Measurements from ENCODE around the gene MRPL14.

The MRPL14 gene

GRCh38 chr6:44109212-44109611 is 18.0 kb downstream of the MRPL14 start (continued):
- TF ChIP-seq TSHZ2 (CRISPR knock-in tag; IDR thresholded peaks at IDR 0.05) (no peak), CSDC2 (CRISPR knock-in tag; IDR thresholded peaks at IDR 0.05) (no peak), ZC3H10 (CRISPR knock-in tag; IDR thresholded peaks at IDR 0.05) (no peak), POU6F1 (CRISPR knock-in tag; IDR thresholded peaks at IDR 0.05; ENCODE audit: borderline replicate concordance, low read depth) (no peak), PATZ1 (CRISPR knock-in tag; IDR thresholded peaks at IDR 0.05; ENCODE audit: borderline replicate concordance) (no peak)

GRCh38 chr6:44108471-44108870 is 18.8 kb downstream of the MRPL14 start:
- ATAC-seq = no peak
- TF ChIP-seq BACH2 (CRISPR knock-in tag; IDR thresholded peaks at IDR 0.05; ENCODE audit: borderline replicate concordance) (no peak), ZNF565 (CRISPR knock-in tag; conservative IDR thresholded peaks at IDR 0.05; ENCODE audit: low read depth) (no peak), TOX (CRISPR knock-in tag; IDR thresholded peaks at IDR 0.05; ENCODE audit: borderline replicate concordance) (no peak), CSRNP3 (CRISPR knock-in tag; IDR thresholded peaks at IDR 0.05) (no peak), TCF4 (CRISPR knock-in tag; IDR thresholded peaks at IDR 0.05; ENCODE audit: borderline replicate concordance) (no peak), POU6F1 (CRISPR knock-in tag; IDR thresholded peaks at IDR 0.05; ENCODE audit: borderline replicate concordance, low read depth) (no peak), RARB (CRISPR knock-in tag; IDR thresholded peaks at IDR 0.05) (no peak)

- no peak for TF ChIP-seq CREB5 (CRISPR knock-in tag; IDR thresholded peaks at IDR 0.05; ENCODE audit: low read depth)
- no peak for TF ChIP-seq ZNF8 (CRISPR knock-in tag; IDR thresholded peaks at IDR 0.05)
- no peak for TF ChIP-seq TOX (CRISPR knock-in tag; IDR thresholded peaks at IDR 0.05; ENCODE audit: borderline replicate concordance)
- no peak for TF ChIP-seq ZNF70 (CRISPR knock-in tag; IDR thresholded peaks at IDR 0.05)
- no peak for TF ChIP-seq ZC3H10 (CRISPR knock-in tag; IDR thresholded peaks at IDR 0.05)
- no peak for TF ChIP-seq PATZ1 (CRISPR knock-in tag; IDR thresholded peaks at IDR 0.05; ENCODE audit: borderline replicate concordance)
- TF ChIP-seq POU6F1 (CRISPR knock-in tag; IDR thresholded peaks at IDR 0.05; ENCODE audit: borderline replicate concordance, low read depth) = no peak
- no peak for TF ChIP-seq SNAI2 (CRISPR knock-in tag; IDR thresholded peaks at IDR 0.05)
- TF ChIP-seq OSR1 (CRISPR knock-in tag; IDR thresholded peaks at IDR 0.05) = no peak
- no peak for TF ChIP-seq CSDC2 (CRISPR knock-in tag; IDR thresholded peaks at IDR 0.05)
- TF ChIP-seq ZNF565 (CRISPR knock-in tag; conservative IDR thresholded peaks at IDR 0.05; ENCODE audit: low read depth) = no peak
- no peak for TF ChIP-seq BACH2 (CRISPR knock-in tag; IDR thresholded peaks at IDR 0.05; ENCODE audit: borderline replicate concordance)
- no peak for TF ChIP-seq TCF4 (CRISPR knock-in tag; IDR thresholded peaks at IDR 0.05; ENCODE audit: borderline replicate concordance)
- TF ChIP-seq ZFP3 (CRISPR knock-in tag; IDR thresholded peaks at IDR 0.05) = no peak
- no peak for TF ChIP-seq ARNTL (CRISPR knock-in tag; IDR thresholded peaks at IDR 0.05; ENCODE audit: borderline replicate concordance, low read depth)
- no peak for TF ChIP-seq RARB (CRISPR knock-in tag; IDR thresholded peaks at IDR 0.05)
- no peak for TF ChIP-seq CSRNP3 (CRISPR knock-in tag; IDR thresholded peaks at IDR 0.05)
- TF ChIP-seq ZFP30 (CRISPR knock-in tag; IDR thresholded peaks at IDR 0.05) = no peak
- no peak for ATAC-seq
Observed at GRCh38 chr6:44107017-44107416, 20.2 kb downstream of the MRPL14 start.
